ENCODE measurements around the gene TARM1. TPM values are rescaled to one million over a fixed set of nuclear protein-coding genes. Genes with fewer than 3 reads are reported as not detected.
"Not testable (repeated sequence)": the region's sequence is repeated elsewhere in the genome, so short reads cannot be mapped to it uniquely, and the experiment has no call there.

TARM1 gene
- total and polyA plus RNA-seq, 11 donors, result not detected

DNA sequence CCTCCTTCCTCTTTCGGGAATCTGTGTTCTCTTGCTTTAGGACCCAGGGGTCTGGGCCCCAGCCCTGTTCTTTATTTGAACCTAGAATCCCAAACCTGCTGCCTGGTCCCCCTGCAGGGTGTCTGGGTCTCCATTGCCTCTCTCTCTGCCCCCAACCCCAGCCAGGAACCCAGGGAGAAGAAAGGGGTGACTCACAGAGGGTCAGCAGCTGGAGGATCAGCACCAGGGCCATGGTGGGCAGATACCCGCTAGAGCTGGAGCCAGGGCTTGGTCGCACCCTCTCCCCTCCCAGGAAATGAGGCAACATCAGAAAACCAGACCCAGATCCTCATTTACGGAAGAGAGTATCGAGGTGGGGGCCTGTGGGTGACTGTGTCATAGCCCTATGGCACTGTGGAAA, 19.4 kb upstream of the TARM1 start, which contains the start of gene OSCAR:
OSCAR (minus strand) TSS at position 243 of the 400 bp plus-strand sequence; CDS start at position 232, 11 bp downstream.
- Histone ChIP-seq H3K27me3 (peaks cover 0 to 22% (median 5%) of the 10 kb centered on the region in 9 donors), H3K4me3 (peak within 1 kb of the TSS in 1 of 12 donors; percentile 51), H3K9me3 (no peaks in the 10 kb centered on the region), H3K36me3 (peaks cover 0 to 8% (median 5%) of the 10 kb centered on the region in 9 donors), H3K27ac (peak within 1 kb of the TSS in 1 of 12 donors; percentile 68), H3K4me1 (peaks cover 3 to 28% (median 15%) of the 10 kb centered on the region in 12 donors)
- peak in 1 of 5 donors; percentile 68 for DNase-seq
- WGBS, 4 donors, result 35 to 52% (median 47%) methylated on average over 5 of the region's 5 CpGs
- TF ChIP-seq, protein P1, sequence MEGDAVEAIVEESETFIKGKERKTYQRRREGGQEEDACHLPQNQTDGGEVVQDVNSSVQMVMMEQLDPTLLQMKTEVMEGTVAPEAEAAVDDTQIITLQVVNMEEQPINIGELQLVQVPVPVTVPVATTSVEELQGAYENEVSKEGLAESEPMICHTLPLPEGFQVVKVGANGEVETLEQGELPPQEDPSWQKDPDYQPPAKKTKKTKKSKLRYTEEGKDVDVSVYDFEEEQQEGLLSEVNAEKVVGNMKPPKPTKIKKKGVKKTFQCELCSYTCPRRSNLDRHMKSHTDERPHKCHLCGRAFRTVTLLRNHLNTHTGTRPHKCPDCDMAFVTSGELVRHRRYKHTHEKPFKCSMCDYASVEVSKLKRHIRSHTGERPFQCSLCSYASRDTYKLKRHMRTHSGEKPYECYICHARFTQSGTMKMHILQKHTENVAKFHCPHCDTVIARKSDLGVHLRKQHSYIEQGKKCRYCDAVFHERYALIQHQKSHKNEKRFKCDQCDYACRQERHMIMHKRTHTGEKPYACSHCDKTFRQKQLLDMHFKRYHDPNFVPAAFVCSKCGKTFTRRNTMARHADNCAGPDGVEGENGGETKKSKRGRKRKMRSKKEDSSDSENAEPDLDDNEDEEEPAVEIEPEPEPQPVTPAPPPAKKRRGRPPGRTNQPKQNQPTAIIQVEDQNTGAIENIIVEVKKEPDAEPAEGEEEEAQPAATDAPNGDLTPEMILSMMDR (IDR thresholded peaks at IDR 0.05), result no peak
- TF ChIP-seq POLR2A (IDR thresholded peaks at IDR 0.05), result no peak
- ATAC-seq, result no peak
- intact Hi-C loops (cut with DNase I), result loop anchor here in 2 of 10 donors (5.0 to 10.0 kb wide), 2 partner anchors 226 to 233 kb away; partner anchors contain the start of gene MYADM (in 1 of the 2)

DNA sequence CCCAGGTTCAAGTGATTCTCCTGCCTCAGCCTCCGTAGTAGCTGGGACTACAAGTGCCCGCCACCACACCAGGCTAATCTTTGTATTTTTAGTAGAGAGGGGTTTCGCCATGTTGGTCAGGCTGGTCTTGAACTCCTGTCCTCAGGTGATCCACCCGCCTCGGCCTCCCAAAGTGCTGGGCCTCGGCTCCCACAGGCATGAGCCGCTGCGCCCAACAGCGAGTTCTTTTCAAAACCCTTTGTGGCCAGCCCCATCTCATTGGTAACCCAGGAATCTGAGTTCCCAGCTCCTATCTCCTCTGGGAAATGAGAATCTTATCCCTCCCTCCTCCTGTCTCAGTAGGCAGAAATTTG, 18.7 kb upstream of the TARM1 start:
- intact Hi-C loops (cut with DNase I), result loop anchor here in 2 of 10 donors (5.0 to 10.0 kb wide), 2 partner anchors 225 to 233 kb away; partner anchors contain the start of gene MYADM (in 1 of the 2)
- WGBS, 4 donors, result 76 to 86% (median 81%) methylated on average over 9 of the region's 9 CpGs
- Histone ChIP-seq H3K4me1 (peaks cover 3 to 29% (median 15%) of the 10 kb centered on the region in 12 donors), H3K27ac (peak overlapping the region in 1 of 12 donors; percentile 68), H3K4me3 (peak overlapping the region in 1 of 12 donors; percentile 51), H3K27me3 (peaks cover 0 to 29% (median 12%) of the 10 kb centered on the region in 9 donors)
- not testable (repeated sequence) for H3K9me3 ChIP-seq, DNase-seq, H3K36me3 ChIP-seq, ATAC-seq

DNA sequence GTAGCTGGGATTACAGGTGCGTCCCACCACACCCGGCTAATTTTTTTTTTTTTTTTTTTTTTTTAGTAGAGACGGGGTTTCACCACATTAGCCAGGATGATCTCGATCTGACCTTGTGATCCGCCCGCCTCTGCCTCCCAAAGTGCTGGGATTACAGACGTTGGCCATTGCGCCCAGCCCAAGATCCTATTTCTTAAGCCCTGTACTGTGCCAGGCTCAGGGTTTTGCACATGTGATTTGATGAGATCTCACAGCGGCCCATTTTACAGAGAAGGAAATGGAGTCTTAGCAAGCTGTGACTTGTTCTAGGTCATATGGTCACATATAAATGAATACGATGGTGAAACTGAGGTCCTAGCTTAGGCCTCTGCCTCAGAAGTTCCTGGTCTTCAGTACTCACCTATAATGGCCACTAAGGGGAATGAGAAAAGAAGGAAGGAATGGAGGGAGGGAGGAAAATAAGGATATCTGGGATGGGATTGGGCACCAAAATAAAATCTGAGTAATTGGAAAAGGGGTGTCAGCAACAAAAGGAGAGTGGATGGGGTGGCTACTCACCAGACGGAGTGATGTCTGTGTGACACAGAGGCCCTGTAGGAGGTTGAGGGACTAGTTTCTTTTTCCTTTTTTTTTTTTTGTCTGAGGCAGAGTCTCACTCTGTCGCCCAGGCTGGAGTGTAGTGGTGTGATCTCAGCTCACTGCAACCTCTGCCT, 18.2 kb upstream of the TARM1 start:
- Histone ChIP-seq H3K27ac (no peak overlapping the region), H3K4me3 (peak overlapping the region in 1 of 12 donors; percentile 51), H3K36me3 (peaks cover 0 to 2% (median 0%) of the 10 kb centered on the region in 9 donors), H3K27me3 (peaks cover 0 to 34% (median 14%) of the 10 kb centered on the region in 9 donors), H3K4me1 (peaks cover 3 to 29% (median 14%) of the 10 kb centered on the region in 12 donors), H3K9me3 (no peaks in the 10 kb centered on the region)
- no peak for ATAC-seq
- DNase-seq, result no peak
- 79 to 87% (median 83%) methylated on average over 12 of the region's 12 CpGs for WGBS, 4 donors
- intact Hi-C loops (cut with DNase I), result no loop called here
- no peak for TF ChIP-seq POLR2A (IDR thresholded peaks at IDR 0.05)
- TF ChIP-seq, protein P1 (IDR thresholded peaks at IDR 0.05), result no peak

DNA sequence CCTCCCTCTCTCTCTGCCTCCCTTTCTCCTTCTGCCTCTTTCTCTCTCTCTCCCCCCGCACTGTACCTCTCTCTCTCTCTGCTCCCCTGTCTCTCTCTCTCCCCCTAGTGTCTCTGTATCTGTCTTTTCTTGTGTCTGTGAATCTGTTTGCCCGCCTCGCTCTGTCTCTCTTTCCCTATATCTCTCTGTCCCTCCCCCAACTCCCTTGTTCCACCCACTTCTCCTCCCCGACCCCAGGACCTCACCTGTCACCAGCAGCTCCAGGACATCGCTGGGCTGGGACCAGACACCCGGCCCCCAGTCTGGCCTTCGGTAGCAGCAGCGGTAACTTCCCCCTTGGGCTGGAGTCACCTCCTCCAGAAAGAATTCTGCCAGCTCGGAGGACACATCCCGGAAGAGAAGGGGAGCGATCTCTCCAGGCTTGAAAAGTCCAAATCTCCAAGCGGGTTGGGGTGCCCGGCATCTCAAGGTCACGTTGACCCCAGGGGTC, 15.5 kb upstream of the TARM1 start:
- no peaks in the 10 kb centered on the region for H3K36me3 ChIP-seq
- 9 to 11% (median 10%) methylated on average over 14 of the region's 14 CpGs for WGBS, 4 donors
- H3K27ac ChIP-seq, result peak overlapping the region in 2 of 12 donors; percentile 2 to 76
- H3K27me3 ChIP-seq, result peaks cover 0 to 48% (median 14%) of the 10 kb centered on the region in 9 donors
- intact Hi-C loops (cut with DNase I), result no loop called here
- peak in 1 of 5 donors; percentile 68 for DNase-seq
- TF ChIP-seq, protein P1 (IDR thresholded peaks at IDR 0.05), result no peak
- no peak for TF ChIP-seq POLR2A (IDR thresholded peaks at IDR 0.05)
- peak overlapping the region in 8 of 12 donors; percentile 11 to 48 (median 24) for H3K4me3 ChIP-seq
- peaks cover 0 to 16% (median 5%) of the 10 kb centered on the region in 12 donors for H3K4me1 ChIP-seq
- H3K9me3 ChIP-seq, result no peaks in the 10 kb centered on the region
- ATAC-seq, result peak in 3 of 4 donors; percentile 45 to 52 (median 47)

DNA sequence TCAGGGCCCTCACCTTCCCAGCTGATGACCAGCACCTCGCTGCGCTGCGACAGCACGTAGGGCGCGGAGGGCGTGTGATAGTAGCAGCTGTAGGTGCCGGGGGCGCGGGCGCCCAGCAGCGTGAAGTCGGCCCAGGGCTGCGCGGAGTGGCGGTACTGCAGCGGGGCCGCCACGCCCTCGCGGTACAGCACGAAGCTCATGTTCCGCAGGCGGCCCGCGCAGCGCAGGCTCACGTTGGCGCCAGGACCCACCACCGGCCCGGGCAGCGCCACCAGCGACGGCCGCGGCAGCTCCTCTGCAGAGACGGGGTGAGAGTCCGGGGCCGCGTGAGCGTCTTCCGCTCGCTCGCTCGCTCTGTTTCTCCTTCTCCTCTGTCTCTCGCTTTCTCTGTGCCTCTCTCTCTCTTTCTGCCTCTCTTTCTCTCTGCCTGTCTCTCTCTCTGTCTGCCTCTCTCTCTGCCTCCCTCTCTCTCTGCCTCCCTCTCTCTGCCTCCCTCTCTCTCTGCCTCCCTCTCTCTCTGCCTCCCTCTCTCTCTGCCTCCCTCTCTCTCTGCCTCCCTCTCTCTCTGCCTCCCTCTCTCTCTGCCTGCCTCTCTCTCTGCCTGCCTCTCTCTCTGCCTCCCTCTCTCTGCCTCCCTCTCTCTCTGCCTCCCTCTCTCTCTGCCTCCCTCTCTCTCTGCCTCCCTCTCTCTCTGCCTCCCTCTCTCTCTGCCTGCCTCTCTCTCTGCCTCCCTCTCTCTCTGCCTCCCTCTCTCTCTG, 14.9 kb upstream of the TARM1 start:
- H3K27ac ChIP-seq; H3K9me3 ChIP-seq; H3K36me3 ChIP-seq; intact Hi-C loops (cut with DNase I): not testable (repeated sequence)
- Histone ChIP-seq H3K27me3 (peaks cover 0 to 48% (median 14%) of the 10 kb centered on the region in 9 donors), H3K4me3 (peak overlapping the region in 9 of 12 donors; percentile 27 to 57 (median 35)), H3K4me1 (peaks cover 0 to 16% (median 5%) of the 10 kb centered on the region in 12 donors)
- ATAC-seq, result peak in 3 of 4 donors; percentile 61 to 76 (median 74)
- 0 to 1% (median 0%) methylated on average over 16 to 46 of the region's 46 CpGs for WGBS, 4 donors
- peak in 3 of 5 donors; percentile 48 to 80 (median 51) for DNase-seq

All from heart left ventricle (tissue), 16 donors.